HuH-7 (cell line): ENCODE data around the gene NOL3.

Experiments
- DNase-seq: peaks from one replicate; pipeline ENCODE4 v3.0.0; 2011; ENCODE audit warnings: low spot score

The NOL3 gene

GRCh38 chr16:67155295-67156142, 14.8 kb upstream of the NOL3 start:
- DNase-seq, result peak; percentile 90

GRCh38 chr16:67156143-67156844, 14.0 kb upstream of the NOL3 start:
- DNase-seq, result no peak

- DNase-seq, result no peak
Measured at GRCh38 chr16:67157106-67157748, 13.1 kb upstream of the NOL3 start.

GRCh38 chr16:67157892-67158635, 12.3 kb upstream of the NOL3 start:
- DNase-seq, result no peak

- DNase-seq, result no peak
Measured at GRCh38 chr16:67158637-67159600, 11.4 kb upstream of the NOL3 start.

GRCh38 chr16:67161595-67162058, 8.7 kb upstream of the NOL3 start:
- no peak for DNase-seq

GRCh38 chr16:67162506-67163163, 7.7 kb upstream of the NOL3 start:
- no peak for DNase-seq

GRCh38 chr16:67163164-67163998, 7.0 kb upstream of the NOL3 start:
- DNase-seq, result no peak

GRCh38 chr16:67163999-67164558, 6.3 kb upstream of the NOL3 start:
- no peak for DNase-seq

GRCh38 chr16:67164599-67165061, 5.7 kb upstream of the NOL3 start, which contains the start of gene HSF4:
TSS of gene HSF4 (plus strand) at chr16:67164745. CDS start at chr16:67164812, 67 bp downstream.
- DNase-seq, result no peak

- no peak for DNase-seq
Measured at GRCh38 chr16:67165121-67166078, 4.9 kb upstream of the NOL3 start.

- no peak for DNase-seq
Measured at GRCh38 chr16:67166110-67166547, 4.2 kb upstream of the NOL3 start.

- no peak for DNase-seq
Measured at GRCh38 chr16:67166598-67167168, 3.7 kb upstream of the NOL3 start.

- DNase-seq, result no peak
Measured at GRCh38 chr16:67167588-67167987, 2.8 kb upstream of the NOL3 start.

- no peak for DNase-seq
Measured at GRCh38 chr16:67169011-67169451, 1.3 kb upstream of the NOL3 start.

- DNase-seq, result peak; percentile 67
Measured at GRCh38 chr16:67169642-67170167, 633 bp upstream of the NOL3 start.
